Measurements from ENCODE around the gene U2AF1L4.

GRCh38 chr19:35783469-35784434 is 38.5 kb upstream of the U2AF1L4 start:
- TF ChIP-seq, protein P1, sequence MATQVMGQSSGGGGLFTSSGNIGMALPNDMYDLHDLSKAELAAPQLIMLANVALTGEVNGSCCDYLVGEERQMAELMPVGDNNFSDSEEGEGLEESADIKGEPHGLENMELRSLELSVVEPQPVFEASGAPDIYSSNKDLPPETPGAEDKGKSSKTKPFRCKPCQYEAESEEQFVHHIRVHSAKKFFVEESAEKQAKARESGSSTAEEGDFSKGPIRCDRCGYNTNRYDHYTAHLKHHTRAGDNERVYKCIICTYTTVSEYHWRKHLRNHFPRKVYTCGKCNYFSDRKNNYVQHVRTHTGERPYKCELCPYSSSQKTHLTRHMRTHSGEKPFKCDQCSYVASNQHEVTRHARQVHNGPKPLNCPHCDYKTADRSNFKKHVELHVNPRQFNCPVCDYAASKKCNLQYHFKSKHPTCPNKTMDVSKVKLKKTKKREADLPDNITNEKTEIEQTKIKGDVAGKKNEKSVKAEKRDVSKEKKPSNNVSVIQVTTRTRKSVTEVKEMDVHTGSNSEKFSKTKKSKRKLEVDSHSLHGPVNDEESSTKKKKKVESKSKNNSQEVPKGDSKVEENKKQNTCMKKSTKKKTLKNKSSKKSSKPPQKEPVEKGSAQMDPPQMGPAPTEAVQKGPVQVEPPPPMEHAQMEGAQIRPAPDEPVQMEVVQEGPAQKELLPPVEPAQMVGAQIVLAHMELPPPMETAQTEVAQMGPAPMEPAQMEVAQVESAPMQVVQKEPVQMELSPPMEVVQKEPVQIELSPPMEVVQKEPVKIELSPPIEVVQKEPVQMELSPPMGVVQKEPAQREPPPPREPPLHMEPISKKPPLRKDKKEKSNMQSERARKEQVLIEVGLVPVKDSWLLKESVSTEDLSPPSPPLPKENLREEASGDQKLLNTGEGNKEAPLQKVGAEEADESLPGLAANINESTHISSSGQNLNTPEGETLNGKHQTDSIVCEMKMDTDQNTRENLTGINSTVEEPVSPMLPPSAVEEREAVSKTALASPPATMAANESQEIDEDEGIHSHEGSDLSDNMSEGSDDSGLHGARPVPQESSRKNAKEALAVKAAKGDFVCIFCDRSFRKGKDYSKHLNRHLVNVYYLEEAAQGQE (IDR thresholded peaks at IDR 0.05; ENCODE audit: borderline replicate concordance) = no peak
- TF ChIP-seq, protein P2, sequence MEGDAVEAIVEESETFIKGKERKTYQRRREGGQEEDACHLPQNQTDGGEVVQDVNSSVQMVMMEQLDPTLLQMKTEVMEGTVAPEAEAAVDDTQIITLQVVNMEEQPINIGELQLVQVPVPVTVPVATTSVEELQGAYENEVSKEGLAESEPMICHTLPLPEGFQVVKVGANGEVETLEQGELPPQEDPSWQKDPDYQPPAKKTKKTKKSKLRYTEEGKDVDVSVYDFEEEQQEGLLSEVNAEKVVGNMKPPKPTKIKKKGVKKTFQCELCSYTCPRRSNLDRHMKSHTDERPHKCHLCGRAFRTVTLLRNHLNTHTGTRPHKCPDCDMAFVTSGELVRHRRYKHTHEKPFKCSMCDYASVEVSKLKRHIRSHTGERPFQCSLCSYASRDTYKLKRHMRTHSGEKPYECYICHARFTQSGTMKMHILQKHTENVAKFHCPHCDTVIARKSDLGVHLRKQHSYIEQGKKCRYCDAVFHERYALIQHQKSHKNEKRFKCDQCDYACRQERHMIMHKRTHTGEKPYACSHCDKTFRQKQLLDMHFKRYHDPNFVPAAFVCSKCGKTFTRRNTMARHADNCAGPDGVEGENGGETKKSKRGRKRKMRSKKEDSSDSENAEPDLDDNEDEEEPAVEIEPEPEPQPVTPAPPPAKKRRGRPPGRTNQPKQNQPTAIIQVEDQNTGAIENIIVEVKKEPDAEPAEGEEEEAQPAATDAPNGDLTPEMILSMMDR (IDR thresholded peaks at IDR 0.05; ENCODE audit: poor library complexity, severe bottlenecking) = no peak
- TF ChIP-seq EZH2 (IDR thresholded peaks at IDR 0.05; ENCODE audit: borderline replicate concordance, insufficient read depth, low read length, poor library complexity, severe bottlenecking) = no peak
- TF ChIP-seq RAD21 (conservative IDR thresholded peaks at IDR 0.05) = no peak
- no peak for TF ChIP-seq SMC3 (conservative IDR thresholded peaks at IDR 0.05; ENCODE audit: poor library complexity)
- TF ChIP-seq POLR2AphosphoS5 (IDR thresholded peaks at IDR 0.05) = no peak
